Esophagus muscularis mucosa (tissue), 4 donors: ENCODE data around the gene CEP170B. TPM values are rescaled to one million over a fixed set of nuclear protein-coding genes. Genes with fewer than 3 reads are reported as not detected.

Experiments used
- DNase-seq: peaks from one replicate; pipeline ENCODE4 v3.0.0-alpha.2; 2017; ENCODE audit errors: extremely low spot score
- H3K27ac ChIP-seq, 4 donors: fragments of 200-600 bp; sonication (generic); replicated peaks in 1 of 4; 1 replicate in 3 of 4; 2 replicates in 1 of 4; pipeline ENCODE4 v1.5.1; 2016 to 2019; ENCODE audit warnings: mild to moderate bottlenecking in 1 of 4
- H3K27me3 ChIP-seq, 4 donors: fragments of 200-600 bp; sonication (generic); one replicate each; pipeline versions ENCODE4 v1.5.1 to v1.6.0; 2016 to 2019
- H3K36me3 ChIP-seq, 4 donors: fragments of 200-600 bp; sonication (generic); one replicate each; pipeline ENCODE4 v1.5.1; 2016 to 2019
- H3K4me1 ChIP-seq, 4 donors: fragments of 200-600 bp; sonication (generic); one replicate each; pipeline ENCODE4 v1.5.1; 2016 to 2019
- H3K4me3 ChIP-seq, 4 donors: fragments of 200-600 bp; sonication (generic); 1 replicate in 2 of 4; 2 replicates in 2 of 4; pipeline ENCODE4 v1.5.1; 2016 to 2019; ENCODE audit warnings: mild to moderate bottlenecking in 4 of 4, moderate library complexity in 1 of 4
- H3K9me3 ChIP-seq, 4 donors: fragments of 200-600 bp; sonication (generic); 1 replicate in 3 of 4; 2 replicates in 1 of 4; pipeline ENCODE4 v1.5.1; 2016 to 2019
- CTCF ChIP-seq, 3 experiments: fragments of 200-600 bp in 2 of 3; fragments of 450-650 bp in 1 of 3; sonication (generic) in 2 of 3; IDR thresholded peaks; one replicate each; pipeline ENCODE4 v1.5.1; 2017 to 2019; ENCODE audit warnings: antibody characterized with exemption in 3 of 3, mild to moderate bottlenecking in 2 of 3, moderate library complexity in 1 of 3
- EP300 ChIP-seq: sonication (generic); formaldehyde crosslinking; IDR thresholded peaks from one replicate; pipeline ENCODE4 v1.6.1; 2017; ENCODE audit warnings: antibody characterized with exemption
- POLR2A ChIP-seq: fragments of 450-650 bp; IDR thresholded peaks from one replicate; pipeline ENCODE4 v1.6.1; 2017; ENCODE audit warnings: antibody characterized with exemption, moderate library complexity, mild to moderate bottlenecking, low read depth
- POLR2AphosphoS5 ChIP-seq, 2 donors: sonication (generic); formaldehyde crosslinking; IDR thresholded peaks; one replicate each; pipeline ENCODE4 v1.6.1; 2017; ENCODE audit warnings: antibody characterized with exemption in 2 of 2
- whole genome bisulfite sequencing: methylation state at CpG from one replicate; pipeline ENCODE4 v1.1.5; 2018; 5-methylcytosine and 5-hydroxymethylcytosine counted together
- intact Hi-C: fragments of 100-400 bp; cut with DNase I; formaldehyde crosslinking; loops from one replicate; pipeline ENCODE4 v1.15.1; 2023
- total RNA-seq, 4 donors: library from RNA; depleted of rRNA; stranded (reverse); fragments of >200 nt; gene quantifications; one replicate each; pipeline versions ENCODE4 v1.1.0 to v1.2.1, GENCODE V29; 2016

CEP170B gene
- total RNA-seq, 4 donors from 2014 or later, result 24.1 to 70.6 (median 45.7) TPM

GRCh38 chr14:104931771-104932675 lies 67.0 kb downstream of the CEP170B start:
- TF ChIP-seq POLR2A, result no peak
- TF ChIP-seq POLR2AphosphoS5 (IDR thresholded peaks at IDR 0.05), result no peak
- no peak for TF ChIP-seq EP300
- TF ChIP-seq CTCF (IDR thresholded peaks at IDR 0.05), result no peak
- peaks cover 11 to 34% (median 25%) of the 10 kb centered on the region in 4 donors for H3K4me1 ChIP-seq
- DNase-seq, result no peak
- intact Hi-C loops, result loop anchor here (5.0 kb wide), 1 partner anchor 40 kb away; no protein-coding TSS in a partner anchor
- H3K36me3 ChIP-seq, result no peaks in the 10 kb centered on the region
- WGBS, result 55% methylated on average over 47 of the region's 64 CpGs
- no peaks in the 10 kb centered on the region for H3K9me3 ChIP-seq
- peak overlapping the region in 3 of 4 donors; percentile 76 to 79 (median 78) for H3K27ac ChIP-seq
- no peaks in the 10 kb centered on the region for H3K27me3 ChIP-seq
- H3K4me3 ChIP-seq, result peak overlapping the region; percentile 64 to 82 (median 67)

GRCh38 chr14:104932676-104933631 lies 67.9 kb downstream of the CEP170B start:
- Histone ChIP-seq H3K27me3 (no peaks in the 10 kb centered on the region), H3K9me3 (no peaks in the 10 kb centered on the region), H3K27ac (peak overlapping the region; percentile 76 to 81 (median 78)), H3K4me3 (peak overlapping the region; percentile 64 to 82 (median 67)), H3K36me3 (peaks cover 0 to 5% (median 2%) of the 10 kb centered on the region in 4 donors), H3K4me1 (peaks cover 11 to 34% (median 25%) of the 10 kb centered on the region in 4 donors)
- TF ChIP-seq POLR2A, result no peak
- peak in 1 of 2 donors; percentile 74 for TF ChIP-seq POLR2AphosphoS5 (IDR thresholded peaks at IDR 0.05)
- peak; percentile 77 to 84 (median 84) for TF ChIP-seq CTCF (IDR thresholded peaks at IDR 0.05)
- no peak for TF ChIP-seq EP300
- intact Hi-C loops, result loop anchor here (5.0 kb wide), 1 partner anchor 39 kb away; no protein-coding TSS in a partner anchor
- WGBS, result 7% methylated on average over 31 of the region's 100 CpGs
- peak; percentile 93 for DNase-seq

- H3K4me1 ChIP-seq, result peaks cover 11 to 34% (median 25%) of the 10 kb centered on the region in 4 donors
- peaks cover 0 to 8% (median 3%) of the 10 kb centered on the region in 4 donors for H3K36me3 ChIP-seq
- intact Hi-C loops, result loop anchor here (5.0 kb wide), 1 partner anchor 38 kb away; no protein-coding TSS in a partner anchor
- peak overlapping the region; percentile 64 to 82 (median 67) for H3K4me3 ChIP-seq
- DNase-seq, result no peak
- H3K27ac ChIP-seq, result peak overlapping the region in 3 of 4 donors; percentile 76 to 79 (median 78)
- TF ChIP-seq POLR2A, result no peak
- TF ChIP-seq CTCF (IDR thresholded peaks at IDR 0.05), result no peak
- no peak for TF ChIP-seq EP300
- no peak for TF ChIP-seq POLR2AphosphoS5 (IDR thresholded peaks at IDR 0.05)
- H3K27me3 ChIP-seq, result no peaks in the 10 kb centered on the region
- no peaks in the 10 kb centered on the region for H3K9me3 ChIP-seq
- WGBS, result 32% methylated on average over 9 of the region's 42 CpGs
Observed at GRCh38 chr14:104933746-104934733, 69.0 kb downstream of the CEP170B start.
